Thoracic aorta (tissue), 2 donors: ENCODE data around the gene BUD13. TPM values are rescaled to one million over a fixed set of nuclear protein-coding genes. Genes with fewer than 3 reads are reported as not detected.
"Not testable (repeated sequence)": the region's sequence is repeated elsewhere in the genome, so short reads cannot be mapped to it uniquely, and the experiment has no call there.

Experiments
- ATAC-seq: fragments of 150-250 bp; one replicate; pipeline ENCODE4 v1.8.0; 2017; ENCODE audit warnings: low read depth; ENCODE audit not compliant: insufficient number of reproducible peaks, low FRiP score
- DNase-seq: peaks from one replicate; pipeline ENCODE4 v3.0.0-alpha.2; 2020; ENCODE audit warnings: low spot score
- H3K27ac ChIP-seq, 2 donors: fragments of 200-600 bp; sonication (generic); 1 replicate in 1 of 2; 2 replicates in 1 of 2; pipeline ENCODE4 v1.5.1; 2016; ENCODE audit warnings: mild to moderate bottlenecking in 2 of 2, moderate library complexity in 2 of 2
- H3K27me3 ChIP-seq: fragments of 200-600 bp; sonication (generic); replicated peaks from 2 replicates; pipeline ENCODE4 v1.6.0; 2016; ENCODE audit warnings: mild to moderate bottlenecking; ENCODE audit not compliant: insufficient read depth
- H3K36me3 ChIP-seq: fragments of 200-600 bp; sonication (generic); one replicate; pipeline ENCODE4 v1.5.1; 2016
- H3K4me1 ChIP-seq, 2 donors: fragments of 200-600 bp; sonication (generic); 1 replicate in 1 of 2; 2 replicates in 1 of 2; pipeline versions ENCODE4 v1.5.1 to v1.6.0; 2016; ENCODE audit warnings: low read depth in 2 of 2, mild to moderate bottlenecking in 1 of 2; ENCODE audit not compliant: control insufficient read depth in 1 of 2
- H3K4me3 ChIP-seq: fragments of 200-600 bp; sonication (generic); 2 replicates; pipeline ENCODE4 v1.5.1; 2016; ENCODE audit warnings: mild to moderate bottlenecking
- H3K9me3 ChIP-seq: fragments of 200-600 bp; sonication (generic); 2 replicates; pipeline ENCODE4 v1.5.1; 2016
- total RNA-seq, 2 donors: library from RNA; depleted of rRNA; stranded (reverse); fragments of >200 nt; gene quantifications; one replicate each; pipeline versions ENCODE4 v1.1.0 to v1.2.3, GENCODE V29; 2016
- TF ChIP-seq, protein P1 (sequence below): fragments of 200-600 bp; sonication (generic); IDR thresholded peaks from one replicate; pipeline ENCODE4 v1.5.1; 2019; ENCODE audit warnings: antibody characterized with exemption

BUD13 gene
- total RNA-seq, 2 donors from 2014 or later, result 5.8 to 12.5 TPM

DNA sequence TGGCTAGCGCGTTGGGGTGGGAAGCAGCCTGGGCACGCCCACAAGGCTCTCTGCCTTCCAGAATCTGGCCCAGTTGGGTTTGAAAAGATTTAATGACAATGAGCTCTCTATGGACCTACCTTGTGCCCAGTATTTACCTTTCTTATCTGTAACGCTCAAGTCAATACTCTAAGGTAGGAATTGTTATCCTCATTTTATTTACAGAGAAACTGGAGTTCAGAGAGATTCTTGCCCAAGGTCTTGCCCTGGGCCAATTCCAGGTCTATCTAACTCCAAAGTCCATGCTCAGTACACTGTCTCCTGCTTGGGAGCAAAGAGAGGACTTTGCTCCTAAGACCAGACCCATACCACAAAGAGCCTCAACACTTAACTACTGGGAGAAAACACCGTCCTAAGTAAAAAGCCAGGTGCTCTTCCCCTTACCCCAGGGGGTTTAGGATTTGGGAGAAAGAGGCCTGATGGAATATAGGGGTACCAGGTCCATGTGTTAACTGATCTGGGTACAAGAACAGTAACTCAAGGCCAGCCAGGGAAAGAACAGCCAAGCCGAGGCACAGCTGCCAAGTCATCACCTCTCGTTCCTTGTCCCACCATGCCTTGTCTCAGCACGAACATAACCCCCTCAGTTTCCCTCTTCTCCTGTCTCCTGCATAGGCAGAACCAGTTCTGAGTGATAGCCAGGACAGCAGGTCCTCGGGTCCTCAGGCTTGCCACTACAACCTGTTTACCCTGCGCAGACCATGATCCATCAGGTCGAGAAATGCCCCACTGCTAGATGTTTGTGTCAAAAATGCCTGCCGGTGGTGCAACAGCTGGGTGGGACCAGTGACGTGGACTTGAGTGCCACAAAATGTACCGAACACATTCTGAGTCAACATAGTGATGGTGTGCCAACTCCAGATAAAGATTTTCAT is 35.7 kb upstream of the BUD13 start:
- H3K36me3 ChIP-seq, result no peaks in the 10 kb centered on the region
- TF ChIP-seq, protein P1, sequence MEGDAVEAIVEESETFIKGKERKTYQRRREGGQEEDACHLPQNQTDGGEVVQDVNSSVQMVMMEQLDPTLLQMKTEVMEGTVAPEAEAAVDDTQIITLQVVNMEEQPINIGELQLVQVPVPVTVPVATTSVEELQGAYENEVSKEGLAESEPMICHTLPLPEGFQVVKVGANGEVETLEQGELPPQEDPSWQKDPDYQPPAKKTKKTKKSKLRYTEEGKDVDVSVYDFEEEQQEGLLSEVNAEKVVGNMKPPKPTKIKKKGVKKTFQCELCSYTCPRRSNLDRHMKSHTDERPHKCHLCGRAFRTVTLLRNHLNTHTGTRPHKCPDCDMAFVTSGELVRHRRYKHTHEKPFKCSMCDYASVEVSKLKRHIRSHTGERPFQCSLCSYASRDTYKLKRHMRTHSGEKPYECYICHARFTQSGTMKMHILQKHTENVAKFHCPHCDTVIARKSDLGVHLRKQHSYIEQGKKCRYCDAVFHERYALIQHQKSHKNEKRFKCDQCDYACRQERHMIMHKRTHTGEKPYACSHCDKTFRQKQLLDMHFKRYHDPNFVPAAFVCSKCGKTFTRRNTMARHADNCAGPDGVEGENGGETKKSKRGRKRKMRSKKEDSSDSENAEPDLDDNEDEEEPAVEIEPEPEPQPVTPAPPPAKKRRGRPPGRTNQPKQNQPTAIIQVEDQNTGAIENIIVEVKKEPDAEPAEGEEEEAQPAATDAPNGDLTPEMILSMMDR, result no peak
- no peaks in the 10 kb centered on the region for H3K4me1 ChIP-seq
- H3K9me3 ChIP-seq, result no peaks in the 10 kb centered on the region
- no peaks in the 10 kb centered on the region for H3K27me3 ChIP-seq
- DNase-seq (no peak), ATAC-seq (no peak)
- no peak overlapping the region for H3K4me3 ChIP-seq
- H3K27ac ChIP-seq, result no peak overlapping the region

DNA sequence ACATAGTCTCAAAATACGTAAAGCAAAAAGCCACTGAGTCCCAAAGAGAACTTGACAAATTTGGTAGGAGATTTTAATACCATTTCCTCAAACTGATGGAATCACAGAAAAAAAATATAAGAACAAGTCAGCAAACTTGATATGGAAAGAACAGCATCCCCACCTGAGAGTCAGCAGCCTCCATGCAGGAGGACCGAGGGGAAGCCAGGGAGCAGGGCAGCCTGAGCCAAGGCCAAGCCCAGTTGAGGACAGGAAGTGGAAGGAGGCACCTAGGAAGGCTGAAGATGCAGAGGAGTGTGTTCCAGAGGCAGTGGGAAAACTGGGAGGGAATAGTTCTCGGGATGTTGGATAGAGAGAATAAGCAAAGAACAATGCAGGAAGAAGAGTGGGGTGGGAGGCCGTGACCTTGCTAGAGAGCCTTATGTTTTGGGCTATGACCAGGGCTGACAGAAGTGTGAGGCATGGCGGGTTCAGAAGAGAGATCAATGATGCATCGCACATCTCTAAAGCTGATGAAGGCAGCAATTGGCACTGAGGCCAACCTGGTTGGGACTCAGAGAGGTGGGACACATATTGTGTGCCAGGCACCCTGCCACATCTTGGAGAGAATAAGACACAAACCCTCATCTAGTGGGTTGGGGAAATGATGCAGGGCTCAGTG is 34.9 kb upstream of the BUD13 start:
- Histone ChIP-seq H3K4me1 (no peaks in the 10 kb centered on the region), H3K27ac (no peak overlapping the region), H3K4me3 (no peak overlapping the region), H3K9me3 (no peaks in the 10 kb centered on the region), H3K27me3 (no peaks in the 10 kb centered on the region), H3K36me3 (no peaks in the 10 kb centered on the region)
- DNase-seq (no peak), ATAC-seq (no peak)
- TF ChIP-seq, protein P1, result no peak

DNA sequence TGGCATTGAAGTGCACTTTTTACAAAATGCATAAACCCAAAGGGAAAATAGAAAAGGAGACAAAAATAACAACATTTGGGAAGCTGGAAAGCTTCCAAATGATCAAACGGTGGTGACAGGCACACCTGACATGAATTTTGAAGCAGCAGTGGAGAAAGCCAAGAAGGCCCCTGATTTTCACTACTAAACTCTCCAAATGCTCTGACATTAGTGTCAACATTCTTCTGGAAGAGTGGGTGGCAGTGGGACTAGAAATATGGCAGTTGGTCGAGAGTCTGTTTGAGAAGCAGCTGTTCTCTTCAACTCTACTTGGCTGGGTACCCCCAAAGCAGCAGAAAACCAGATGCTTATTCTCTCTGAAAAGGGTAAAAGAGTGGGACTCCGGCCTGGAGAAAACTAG is 31.2 kb upstream of the BUD13 start:
- H3K27me3 ChIP-seq, result no peaks in the 10 kb centered on the region
- DNase-seq, result no peak
- TF ChIP-seq, protein P1, result no peak
- ATAC-seq, result no peak
- no peaks in the 10 kb centered on the region for H3K36me3 ChIP-seq
- H3K4me3 ChIP-seq, result no peak overlapping the region
- H3K9me3 ChIP-seq, result no peaks in the 10 kb centered on the region
- H3K27ac ChIP-seq, result no peak overlapping the region
- H3K4me1 ChIP-seq, result no peaks in the 10 kb centered on the region

DNA sequence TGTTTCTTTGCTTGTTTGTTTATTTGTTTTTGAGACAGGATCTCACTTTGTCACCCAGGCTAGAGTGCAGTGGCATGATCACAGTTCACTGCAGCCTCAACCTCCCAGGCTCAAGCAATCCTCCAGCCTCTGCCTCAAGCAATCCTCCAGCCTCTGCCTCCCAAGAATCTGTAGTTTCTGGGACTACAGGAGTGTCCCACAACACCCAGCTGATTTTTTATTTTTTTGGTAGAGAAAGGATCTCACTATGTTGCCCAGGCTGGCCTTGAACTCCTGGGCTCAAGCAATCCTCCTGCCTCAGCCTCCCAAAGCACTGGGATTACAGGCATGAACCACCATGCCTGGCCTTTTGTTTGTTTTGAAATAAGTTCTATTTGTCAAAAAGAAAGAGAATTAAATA is 28.9 kb upstream of the BUD13 start:
- not testable (repeated sequence) for ATAC-seq, H3K27me3 ChIP-seq, H3K9me3 ChIP-seq, H3K36me3 ChIP-seq, H3K27ac ChIP-seq, DNase-seq, H3K4me1 ChIP-seq, H3K4me3 ChIP-seq

DNA sequence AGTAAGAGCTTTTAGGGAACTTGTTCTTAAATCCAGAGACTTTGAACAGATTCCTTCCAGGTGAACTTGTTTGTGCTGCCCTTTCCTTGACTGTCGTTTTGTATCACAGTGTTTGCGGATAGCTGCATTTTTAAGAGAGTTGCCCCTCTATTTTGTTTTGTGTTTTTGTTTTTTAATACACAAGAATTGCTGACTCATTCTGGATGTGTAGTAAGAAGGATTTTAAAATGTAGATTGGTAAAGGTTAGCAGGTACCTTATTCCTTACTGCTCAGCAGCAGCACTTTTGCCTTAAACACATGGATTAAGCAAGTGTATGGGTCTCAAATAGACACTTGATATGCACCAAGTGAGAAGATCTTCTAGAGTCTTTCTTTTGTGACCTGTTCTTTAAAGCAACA is 27.8 kb upstream of the BUD13 start:
- Histone ChIP-seq H3K27me3 (no peaks in the 10 kb centered on the region), H3K36me3 (no peaks in the 10 kb centered on the region), H3K27ac (no peak overlapping the region), H3K9me3 (no peaks in the 10 kb centered on the region), H3K4me1 (no peaks in the 10 kb centered on the region), H3K4me3 (no peak overlapping the region)
- no peak for DNase-seq
- ATAC-seq, result no peak
- TF ChIP-seq, protein P1, result no peak
